ENCODE measurements around the gene DCP1B.
A peak's percentile ranks its signal among the peaks of the same experiment; 100 is the strongest.
"Not testable (repeated sequence)": the region's sequence is repeated elsewhere in the genome, so short reads cannot be mapped to it uniquely, and the experiment has no call there.

DCP1B gene

DNA sequence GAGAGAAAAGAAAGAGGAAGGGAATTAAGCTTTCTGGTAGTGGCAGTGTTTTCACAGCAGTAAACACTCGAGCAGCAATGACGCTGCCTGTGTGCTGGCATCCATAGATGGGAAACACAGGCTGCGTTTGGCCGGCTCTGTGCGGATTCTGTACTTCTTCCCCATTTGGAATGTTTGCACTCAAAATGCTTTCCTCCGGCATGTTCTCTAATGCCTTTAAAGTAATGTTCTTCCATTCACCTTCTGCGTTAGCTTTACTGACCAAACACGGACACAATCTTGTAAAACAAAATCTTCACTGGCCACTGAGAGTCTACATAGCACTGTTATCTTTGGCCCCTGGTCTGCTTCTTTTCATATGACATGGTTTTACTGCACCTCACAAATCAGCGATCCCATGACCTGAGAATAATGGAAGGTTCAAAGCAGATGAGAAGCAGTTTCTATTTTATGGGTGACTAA lies 31.4 kb downstream of the DCP1B start:
- DNase-seq = no peak

DNA sequence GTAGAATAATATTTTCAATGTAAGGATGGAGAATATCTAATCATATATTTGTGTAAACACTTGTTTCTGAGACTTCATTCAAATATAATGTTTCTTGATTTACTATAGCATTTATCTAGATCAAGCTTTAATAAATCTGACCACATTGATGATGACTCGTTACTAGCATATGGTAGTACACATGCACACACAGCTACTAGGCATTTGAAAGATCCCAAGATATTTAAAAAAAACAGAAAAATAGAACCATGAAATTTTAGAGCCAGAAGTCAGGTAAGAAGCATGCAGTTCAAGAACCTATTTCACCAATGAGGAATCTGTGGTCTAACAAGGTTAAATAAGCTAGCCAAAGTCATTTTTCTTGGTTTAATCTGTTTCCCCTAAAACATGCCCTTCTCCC lies 32.0 kb downstream of the DCP1B start:
- DNase-seq = no peak

DNA sequence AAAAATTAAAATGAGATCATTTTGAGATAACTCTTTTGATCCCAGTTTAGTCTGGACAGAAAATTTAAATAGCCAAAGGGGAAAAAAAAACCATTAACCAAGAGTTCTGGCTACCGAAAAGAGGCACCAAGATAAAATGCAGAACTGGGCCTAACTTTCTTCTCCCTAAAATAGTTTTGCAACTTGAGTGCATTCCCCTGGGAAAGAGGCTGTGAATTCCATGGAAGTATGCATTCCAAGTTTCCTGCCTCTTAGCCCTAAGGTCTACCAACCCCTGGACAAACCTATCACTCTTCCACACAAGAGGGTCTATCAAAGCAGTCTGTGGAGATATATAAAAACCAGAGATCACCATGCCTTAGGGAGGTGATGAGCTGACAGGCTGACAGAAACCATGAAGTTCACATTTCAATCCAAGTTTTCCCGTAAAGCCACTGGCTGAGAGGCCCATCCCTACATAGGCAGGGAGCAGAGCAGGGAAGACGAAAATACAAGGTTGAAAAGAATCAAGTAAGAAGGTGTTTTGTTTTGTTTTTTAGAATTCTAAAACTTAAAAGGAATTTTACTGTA lies 33.8 kb downstream of the DCP1B start:
- no peak for DNase-seq

DNA sequence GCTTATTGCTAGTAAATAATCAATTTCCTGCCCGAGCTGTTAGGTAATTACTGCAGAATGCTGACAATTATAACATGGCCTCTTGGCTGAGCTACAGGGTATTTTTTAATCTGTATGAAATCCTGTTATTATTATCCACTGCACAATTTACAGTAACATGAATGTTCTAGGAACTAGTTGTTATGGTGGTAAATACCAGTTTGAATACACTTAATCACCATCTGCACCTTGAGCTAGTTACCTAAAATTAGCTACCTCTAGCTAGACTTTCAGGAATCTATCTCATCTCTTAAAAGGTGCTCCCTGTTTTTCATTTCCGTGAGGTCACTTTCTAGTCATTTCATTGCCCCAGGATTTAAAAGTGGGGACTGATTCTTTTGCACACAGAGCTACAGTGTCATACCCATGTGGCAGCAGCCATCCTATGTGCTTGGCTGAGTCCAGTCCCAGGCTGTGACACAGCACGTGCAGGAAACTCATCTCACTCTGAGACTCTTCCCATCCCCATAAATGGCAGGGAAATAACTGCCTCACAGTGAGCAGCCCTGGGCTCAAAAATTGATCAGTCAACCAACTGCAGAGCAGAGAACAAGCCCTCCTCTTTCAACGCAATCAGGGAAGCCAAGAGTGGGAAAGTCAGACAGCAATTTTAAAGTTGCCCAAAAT lies 37.6 kb downstream of the DCP1B start:
- DNase-seq = peak; percentile 18

DNA sequence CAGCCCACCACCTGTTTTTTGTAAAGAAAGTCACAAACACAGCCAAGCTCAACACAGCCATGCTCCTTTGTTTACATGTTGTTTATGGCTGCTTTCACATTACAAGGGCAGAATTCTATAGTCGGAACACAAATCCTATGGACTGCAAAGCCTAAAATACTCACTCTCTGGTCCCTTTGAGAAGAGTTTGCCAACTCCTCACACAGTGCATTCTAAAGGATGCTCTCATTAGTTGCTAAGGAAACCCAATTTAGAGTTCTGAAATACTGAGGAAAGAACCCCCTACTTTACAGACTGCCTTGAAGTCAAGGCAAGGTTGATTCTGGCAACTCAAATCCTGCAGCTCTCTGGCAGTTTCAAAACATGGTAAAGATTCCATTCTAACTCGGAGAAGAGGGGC lies 38.3 kb downstream of the DCP1B start:
- no peak for DNase-seq

DNA sequence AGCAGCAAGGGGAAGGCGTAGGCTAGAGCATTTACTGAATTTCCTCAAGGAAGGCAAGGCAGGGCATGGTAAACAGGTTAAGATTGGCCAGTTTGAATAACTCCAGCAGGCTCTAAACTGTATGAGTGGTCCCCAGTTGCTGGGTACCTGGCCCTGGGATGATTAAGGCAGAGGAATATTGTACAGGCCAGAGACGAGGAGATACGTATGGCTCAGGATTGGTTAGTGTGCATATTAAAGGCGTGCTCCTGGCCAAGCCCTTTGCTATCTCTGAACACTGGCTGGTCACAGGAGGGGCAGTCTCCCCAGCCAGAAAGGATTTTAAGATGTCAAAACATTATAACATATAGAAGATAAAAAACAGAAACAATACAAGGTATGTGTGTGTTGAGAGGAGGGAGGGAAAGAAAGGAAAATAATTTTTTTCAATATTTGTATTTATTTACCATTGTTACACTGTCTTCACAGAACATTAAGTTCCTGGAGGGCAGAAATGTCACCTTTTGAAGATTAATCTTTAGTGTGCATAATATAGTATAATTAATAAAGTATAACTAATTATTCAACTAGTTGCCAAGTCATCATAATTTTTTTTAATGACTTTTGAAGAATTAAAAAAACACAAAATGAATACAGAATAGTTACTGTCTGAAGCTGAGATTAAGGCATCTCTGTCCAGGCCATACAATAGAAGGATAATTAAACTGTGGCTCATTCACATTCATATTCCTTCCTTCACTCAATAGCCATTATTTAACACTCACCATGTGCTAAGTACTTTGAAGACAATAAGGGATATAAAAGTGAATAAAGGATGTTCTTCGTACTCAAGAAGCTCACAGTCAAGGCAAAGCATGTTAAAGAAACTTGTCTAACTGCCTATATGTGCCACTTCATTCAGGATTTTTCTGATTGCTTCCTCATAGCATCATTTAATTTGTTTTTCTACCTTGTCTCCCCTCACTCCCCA lies 41.9 kb downstream of the DCP1B start:
- no peak for DNase-seq

DNA sequence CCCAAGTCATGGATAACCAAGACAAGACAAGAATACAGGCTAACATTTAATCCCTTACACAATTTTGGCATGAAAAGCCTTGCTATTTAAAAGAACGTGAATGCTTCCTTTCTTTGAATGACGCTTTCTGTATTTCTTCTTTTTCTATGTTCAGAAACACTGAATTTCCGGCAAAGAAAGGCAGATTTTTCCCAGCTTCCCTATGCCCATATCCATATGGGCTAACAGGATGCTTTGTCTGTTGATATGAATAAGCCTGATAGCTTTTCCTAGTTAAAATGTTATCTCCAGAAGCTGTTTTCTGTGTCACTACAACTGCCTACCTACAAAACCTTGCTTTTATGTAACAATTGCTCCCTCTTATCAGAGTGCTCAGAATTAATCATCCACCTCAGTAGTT lies 47.5 kb downstream of the DCP1B start:
- no peak for DNase-seq

DNA sequence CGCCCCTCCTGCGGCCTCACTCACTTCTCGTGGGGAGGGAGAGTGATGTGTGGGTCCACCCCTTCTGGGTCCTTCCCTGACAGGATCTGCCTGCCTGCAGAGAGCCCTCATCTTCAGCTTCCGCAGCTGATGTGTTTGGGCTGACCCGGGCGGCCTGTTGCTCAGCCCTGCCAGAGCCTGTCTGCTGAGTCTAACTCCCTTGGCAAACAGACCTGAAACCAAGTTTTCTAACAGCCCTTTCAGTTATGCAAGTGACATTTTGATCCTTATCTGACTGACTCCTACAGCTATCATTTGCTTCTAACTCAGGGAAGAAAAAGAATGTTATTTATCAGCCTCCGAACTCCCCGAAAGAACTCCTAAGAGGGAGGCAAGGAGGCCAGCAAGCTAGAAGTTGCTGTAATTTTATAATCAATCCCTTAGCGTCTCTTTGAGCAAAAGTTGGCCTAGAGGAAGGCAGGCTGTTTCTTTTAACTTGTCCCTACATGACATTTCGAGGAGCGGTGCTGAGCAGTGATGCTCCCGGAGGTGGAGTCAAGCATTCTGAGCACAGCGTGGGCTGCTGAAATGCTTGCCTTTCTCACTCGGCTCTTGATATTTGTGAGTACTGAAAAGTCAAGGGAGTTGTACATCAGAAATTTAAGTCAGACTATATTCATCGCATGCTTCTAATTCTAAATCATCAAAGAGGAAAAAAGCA lies 54.3 kb downstream of the DCP1B start:
- no peak for DNase-seq

DNA sequence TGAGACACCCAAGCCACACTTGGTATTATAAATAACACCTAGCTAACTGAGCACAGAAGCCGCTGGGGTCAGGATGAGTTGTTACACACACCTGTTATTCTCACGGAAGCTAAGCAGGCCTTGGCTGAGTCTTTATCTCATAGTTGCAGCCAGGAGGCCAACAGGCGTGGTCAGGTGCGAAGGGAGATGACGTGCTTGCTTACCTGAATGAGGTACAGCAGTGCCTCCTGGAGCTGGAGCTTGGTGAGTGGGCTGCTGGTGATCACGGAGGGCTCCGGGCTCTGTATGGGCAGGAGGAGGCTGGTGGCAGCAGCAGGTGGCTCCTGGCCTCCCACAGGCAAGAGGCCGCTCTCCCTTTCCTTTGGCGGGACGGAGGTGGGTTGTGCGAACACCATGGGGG lies 55.4 kb downstream of the DCP1B start:
- no peak for DNase-seq

DNA sequence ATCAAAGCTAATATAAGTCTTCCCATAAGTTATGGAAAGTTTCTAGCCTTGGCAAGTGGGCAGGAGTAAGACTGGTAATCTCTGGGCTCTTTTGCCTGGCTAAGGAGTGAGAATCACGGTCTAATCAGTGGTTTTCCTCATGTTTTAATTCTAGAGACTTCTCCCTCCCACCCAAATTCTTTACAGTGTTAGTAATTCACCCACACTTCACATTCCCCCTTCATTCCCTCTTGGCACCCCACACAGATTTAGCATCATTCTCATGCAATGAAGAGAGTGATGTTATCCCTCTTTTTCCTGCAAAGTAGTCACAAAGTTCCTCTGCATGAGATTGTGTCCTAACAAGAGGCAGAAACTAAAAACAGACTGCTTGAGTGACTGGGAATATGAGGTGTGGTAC lies 57.2 kb downstream of the DCP1B start:
- no peak for DNase-seq

DNA sequence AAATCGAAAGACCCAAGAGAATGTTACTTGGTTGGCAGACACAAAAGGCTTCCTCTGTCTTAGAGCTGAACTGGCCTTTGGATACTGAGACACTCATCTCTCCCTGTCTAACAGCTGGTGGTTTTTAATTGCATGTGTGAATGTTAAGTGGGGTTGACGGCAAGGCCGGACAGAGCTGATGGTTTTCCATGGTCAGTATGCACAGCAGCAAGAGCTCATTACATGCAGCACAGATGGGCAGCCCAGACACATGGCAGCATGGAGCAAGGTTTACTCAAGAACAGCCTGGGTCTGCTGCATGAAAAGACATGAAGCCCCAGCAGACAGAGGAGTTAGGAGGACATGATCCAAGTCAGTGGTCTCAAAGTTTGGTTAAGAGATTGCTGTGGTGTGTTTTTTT lies 58.0 kb downstream of the DCP1B start:
- no peak for DNase-seq

DNA sequence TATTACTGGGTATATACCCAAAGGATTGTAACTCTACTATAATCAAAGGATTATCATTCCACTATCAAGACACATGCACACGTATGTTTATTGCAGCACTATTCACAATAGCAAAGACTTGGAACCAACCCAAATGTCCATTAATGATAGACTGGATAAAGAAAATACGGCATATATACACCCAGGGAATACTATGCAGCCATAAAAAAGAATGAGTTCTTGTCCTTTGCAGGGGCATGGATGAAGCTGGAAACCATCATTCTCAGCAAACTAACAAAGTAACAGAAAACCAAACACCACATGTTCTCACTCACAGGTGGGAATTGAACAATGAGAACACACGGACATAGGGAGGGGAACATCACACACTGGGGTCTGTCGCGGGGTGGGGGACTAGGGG lies 58.8 kb downstream of the DCP1B start:
- DNase-seq = not testable (repeated sequence)

DNA sequence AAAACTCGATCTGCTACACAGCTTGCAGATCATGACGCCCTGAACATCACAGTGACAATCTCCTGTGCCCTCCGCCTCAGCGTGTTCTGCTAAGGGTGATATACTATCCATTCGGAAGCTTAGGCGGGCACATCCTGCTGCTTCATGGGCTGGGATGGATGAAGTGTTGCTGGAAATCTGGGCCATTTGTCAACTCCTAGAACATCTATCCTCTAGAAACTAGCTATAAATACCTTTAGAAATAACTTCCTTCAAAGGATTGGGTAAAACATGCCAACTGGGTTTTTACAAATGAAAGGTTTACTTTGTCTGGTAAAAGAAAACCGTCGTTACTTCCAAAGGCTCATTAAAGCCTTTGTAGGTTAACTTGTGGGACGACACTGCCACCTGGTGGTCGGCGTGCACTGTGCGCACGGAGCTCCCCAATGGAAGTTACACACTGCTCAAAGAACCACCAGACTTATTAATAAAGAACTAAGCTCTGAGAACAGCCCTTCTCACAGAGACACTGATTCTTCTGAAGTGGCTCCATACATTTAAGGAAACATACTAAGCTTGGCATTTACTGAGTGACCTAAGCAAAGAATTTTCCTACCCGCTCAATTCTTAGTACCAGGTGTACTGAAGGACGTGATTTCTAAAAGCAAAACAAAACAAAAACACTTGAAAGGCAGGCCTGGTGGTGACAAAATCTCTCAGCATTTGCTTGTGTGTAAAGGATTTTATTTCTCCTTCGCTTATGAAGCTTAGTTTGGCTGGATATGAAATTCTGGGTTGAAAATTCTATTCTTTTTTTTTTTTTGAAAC lies 64.3 kb downstream of the DCP1B start:
- DNase-seq = peak; percentile 70

DNA sequence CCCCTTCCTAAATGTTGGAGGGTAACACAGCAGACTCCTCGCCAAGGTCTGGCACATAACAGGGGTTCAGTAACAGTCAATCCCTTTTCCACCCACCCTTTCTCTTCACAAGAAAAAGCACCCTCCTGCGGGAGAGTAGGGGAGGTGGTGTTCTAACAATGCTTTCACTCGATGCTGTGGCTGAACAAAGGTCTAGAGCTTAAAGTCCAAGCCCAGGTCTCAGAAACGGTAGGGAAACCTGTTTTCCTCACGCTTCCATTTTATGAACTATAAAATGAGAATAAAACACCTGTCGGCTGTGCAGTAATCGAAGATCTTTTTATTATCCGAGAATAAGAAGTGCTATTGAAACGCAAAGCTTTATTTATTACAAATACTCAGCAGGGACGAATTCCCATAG lies 64.9 kb downstream of the DCP1B start:
- no peak for DNase-seq

DNA sequence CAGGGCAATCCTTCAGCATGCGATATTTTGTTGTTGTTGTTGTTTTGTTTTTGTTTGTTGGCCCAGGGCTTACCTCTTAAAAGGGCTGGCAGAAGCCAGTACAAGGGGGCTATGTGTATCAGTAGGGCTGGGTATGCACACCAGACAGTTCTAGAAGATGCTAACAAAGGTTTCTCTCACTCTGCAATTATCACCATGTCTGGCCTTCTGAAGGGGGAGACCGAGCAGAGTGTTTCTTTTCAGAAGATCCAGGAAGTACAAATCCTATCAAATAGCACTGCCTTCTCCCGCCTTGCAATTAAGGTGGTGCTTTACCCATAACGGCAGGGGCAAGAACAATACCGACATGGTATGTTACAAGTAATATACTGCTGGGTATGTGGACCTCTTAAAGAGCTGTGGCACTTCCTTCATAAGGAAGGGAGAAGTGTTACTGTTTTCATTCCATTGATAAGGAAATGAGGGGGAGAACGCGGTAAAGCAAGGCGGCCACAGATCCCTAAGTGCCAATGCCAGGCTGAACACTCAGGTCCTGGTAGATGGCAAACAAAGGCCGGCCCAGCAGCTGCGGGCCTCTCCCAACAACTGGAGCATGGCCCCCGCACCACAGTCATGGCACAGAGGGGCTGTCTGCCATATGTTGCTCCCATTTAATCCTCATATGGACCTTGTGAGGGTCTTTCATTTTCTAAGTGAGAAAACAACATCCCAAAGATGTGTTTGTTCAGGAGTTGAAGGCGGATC lies 66.6 kb downstream of the DCP1B start:
- DNase-seq = no peak

DNA sequence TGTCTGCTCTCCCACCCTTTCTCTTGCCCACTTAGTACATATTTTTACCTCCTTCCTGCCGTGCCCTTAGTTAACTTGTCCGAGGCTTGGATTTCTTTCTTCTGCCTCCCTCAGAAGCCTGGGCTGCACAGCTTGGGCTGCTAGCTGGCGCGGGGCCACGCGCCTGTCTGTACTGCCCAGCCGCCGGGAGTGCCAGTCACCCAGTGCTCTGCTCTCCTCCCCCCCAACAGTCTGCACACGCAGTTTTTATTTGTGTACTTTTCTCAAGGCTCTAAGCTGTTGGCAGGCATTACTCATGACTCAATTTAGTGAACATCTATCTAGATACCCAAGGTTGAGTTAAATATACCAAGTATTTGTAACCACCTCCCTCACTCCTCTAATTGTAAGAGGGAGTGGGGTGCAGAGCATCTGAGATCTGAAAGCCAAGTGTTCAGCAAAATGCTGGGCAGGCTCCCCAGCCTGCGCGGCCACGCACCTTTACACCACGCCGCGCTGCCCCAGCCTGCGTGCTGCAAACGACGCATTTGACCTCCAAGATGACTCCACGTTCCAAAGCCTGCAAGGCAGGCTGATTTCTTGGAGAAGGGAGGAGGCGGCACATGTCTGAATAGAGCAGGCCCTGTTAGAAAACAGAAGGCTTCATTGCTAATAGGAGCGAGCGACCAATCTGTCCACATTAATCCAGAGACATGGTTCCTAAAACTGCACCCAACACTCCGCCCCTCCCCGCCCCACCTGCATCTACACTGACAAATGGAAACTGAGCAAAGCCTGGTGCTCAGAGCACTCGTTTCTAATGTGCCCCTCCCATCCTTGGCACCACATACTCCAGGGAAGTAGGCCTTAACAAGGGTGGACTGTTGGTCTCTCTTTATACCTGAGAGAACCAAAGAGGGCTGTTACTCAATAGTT lies 67.6 kb downstream of the DCP1B start:
- no peak for DNase-seq

DNA sequence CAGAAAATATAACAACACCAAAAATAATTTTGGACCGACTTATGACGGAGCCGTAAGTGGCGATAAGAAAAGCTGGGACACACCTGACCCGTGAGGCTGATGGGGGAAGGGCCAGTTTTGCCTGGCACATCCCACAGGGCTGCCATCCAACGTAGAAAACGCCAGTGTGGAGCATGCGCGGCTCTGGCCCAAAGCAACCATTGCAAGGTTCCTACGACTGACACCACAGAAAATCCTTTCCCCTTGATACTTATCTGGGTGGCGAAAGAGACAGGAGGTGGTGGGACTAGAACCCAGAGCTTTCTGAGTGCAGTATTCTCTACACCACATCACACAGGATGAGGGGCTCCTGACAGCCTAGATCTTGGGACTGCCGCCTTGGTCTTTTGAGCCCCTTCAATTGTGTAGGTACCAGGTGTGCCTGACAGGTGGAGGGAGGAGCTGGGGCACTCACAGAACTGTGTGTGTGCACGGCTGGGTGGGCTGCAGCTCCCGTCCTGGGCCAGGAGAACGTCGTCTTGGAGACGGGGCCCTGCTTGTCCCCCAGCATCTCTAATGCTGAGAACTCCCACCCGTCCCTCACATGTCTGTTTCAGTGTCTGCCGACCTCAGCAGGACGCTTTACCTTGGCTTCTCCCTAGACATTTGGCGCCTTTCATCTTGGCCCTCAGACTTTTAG lies 68.4 kb downstream of the DCP1B start:
- DNase-seq = no peak

DNA sequence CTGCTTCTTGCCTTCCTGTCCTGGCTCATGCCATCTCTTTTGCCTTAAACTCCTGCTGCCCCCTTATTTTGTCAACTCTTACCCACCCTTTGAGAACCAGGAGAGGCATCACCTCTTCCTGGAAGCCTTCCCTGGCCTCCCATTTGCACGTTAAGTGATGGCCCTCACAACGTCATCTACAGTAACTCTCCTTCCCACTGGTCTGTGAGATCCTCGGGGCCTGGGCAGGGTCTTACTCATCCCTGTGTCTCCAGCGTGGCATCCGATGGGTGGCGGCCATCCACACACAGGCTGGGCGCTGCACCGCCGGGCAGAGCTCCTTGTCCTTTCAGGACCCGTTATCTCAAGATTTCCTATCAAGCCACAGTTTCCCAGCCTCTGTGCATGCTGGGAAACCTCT lies 69.0 kb downstream of the DCP1B start:
- DNase-seq = no peak

DNA sequence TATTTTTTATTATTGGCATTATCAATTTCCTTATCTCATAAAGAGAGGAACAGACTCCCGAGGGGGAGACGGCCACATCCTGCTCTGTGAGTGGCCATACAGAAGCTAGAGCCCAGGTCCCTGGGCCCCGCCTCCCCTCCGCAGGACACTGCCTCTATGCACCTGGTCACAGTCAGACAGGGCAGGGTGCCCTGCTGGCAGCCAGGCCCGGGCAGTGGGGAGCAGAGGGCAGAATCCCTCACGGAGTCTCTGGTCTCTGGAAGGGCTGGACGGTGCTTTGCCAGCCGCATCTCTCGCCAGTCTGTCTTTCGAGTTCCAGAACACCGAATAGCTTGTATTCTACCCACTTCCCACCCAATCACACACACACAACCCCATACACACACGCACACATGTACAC lies 69.4 kb downstream of the DCP1B start:
- no peak for DNase-seq

DNA sequence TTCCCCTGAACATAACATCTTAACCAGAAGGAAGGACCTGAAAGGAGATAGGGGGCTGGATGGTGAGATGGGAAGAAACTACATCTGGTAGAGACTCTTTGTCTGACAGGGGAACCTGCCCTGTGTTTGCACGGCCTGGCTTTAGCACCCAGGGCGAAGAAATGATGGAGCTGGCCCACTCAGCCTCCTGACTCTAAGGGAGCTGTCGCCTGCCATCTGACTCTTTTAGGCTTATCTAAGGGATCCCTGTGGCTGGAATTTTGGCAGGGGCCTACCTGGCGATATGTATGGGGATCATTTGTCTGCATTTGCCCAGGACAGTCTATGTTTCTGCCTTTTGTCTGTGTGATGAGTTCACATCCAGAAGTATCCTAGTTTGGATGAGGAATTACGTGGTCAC lies 70.2 kb downstream of the DCP1B start:
- no peak for DNase-seq

Measured in NCI-H146 (cell line).